ENCODE results near the gene SPOPL. TPM values are rescaled to one million over a fixed set of nuclear protein-coding genes. Genes with fewer than 3 reads are reported as not detected.

Gene SPOPL
- total and polyA plus RNA-seq, 3 donors from 2014 or later: 9.1 to 14.2 (median 10.6) TPM

DNA sequence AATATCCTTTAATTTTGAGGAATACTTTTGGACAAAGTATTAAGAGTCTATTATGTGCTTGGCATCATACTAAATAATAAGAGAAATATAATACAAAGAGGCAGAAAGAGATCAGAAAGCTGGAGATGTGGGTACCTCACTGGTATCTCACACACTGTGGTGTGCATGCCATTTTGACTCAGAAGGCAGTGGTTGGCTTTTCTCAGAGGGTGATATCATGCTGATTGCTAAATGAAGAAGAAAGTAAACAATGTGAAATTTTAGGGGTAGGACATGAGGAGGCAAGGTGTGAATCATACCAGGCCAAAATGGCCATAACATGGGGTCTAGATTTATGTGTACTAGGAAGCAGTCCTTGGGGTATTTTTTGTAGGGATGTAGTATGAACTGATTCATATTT lies 16.6 kb upstream of the SPOPL start:
- TF ChIP-seq POLR2A (IDR thresholded peaks at IDR 0.05): no peak
- TF ChIP-seq, protein P1, sequence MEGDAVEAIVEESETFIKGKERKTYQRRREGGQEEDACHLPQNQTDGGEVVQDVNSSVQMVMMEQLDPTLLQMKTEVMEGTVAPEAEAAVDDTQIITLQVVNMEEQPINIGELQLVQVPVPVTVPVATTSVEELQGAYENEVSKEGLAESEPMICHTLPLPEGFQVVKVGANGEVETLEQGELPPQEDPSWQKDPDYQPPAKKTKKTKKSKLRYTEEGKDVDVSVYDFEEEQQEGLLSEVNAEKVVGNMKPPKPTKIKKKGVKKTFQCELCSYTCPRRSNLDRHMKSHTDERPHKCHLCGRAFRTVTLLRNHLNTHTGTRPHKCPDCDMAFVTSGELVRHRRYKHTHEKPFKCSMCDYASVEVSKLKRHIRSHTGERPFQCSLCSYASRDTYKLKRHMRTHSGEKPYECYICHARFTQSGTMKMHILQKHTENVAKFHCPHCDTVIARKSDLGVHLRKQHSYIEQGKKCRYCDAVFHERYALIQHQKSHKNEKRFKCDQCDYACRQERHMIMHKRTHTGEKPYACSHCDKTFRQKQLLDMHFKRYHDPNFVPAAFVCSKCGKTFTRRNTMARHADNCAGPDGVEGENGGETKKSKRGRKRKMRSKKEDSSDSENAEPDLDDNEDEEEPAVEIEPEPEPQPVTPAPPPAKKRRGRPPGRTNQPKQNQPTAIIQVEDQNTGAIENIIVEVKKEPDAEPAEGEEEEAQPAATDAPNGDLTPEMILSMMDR (IDR thresholded peaks at IDR 0.05): no peak
- no peaks in the 10 kb centered on the region for H3K9me3 ChIP-seq
- H3K27me3 ChIP-seq: no peaks in the 10 kb centered on the region
- no peaks in the 10 kb centered on the region for H3K36me3 ChIP-seq (ENCODE audit: low read depth, missing control alignments)
- no peak overlapping the region for H3K27ac ChIP-seq
- H3K4me3 ChIP-seq: no peak overlapping the region
- intact Hi-C loops (cut with DNase I; ENCODE audit: low total_unique reads): no loop called here
- no peaks in the 10 kb centered on the region for H3K4me1 ChIP-seq
- no peak for DNase-seq

DNA sequence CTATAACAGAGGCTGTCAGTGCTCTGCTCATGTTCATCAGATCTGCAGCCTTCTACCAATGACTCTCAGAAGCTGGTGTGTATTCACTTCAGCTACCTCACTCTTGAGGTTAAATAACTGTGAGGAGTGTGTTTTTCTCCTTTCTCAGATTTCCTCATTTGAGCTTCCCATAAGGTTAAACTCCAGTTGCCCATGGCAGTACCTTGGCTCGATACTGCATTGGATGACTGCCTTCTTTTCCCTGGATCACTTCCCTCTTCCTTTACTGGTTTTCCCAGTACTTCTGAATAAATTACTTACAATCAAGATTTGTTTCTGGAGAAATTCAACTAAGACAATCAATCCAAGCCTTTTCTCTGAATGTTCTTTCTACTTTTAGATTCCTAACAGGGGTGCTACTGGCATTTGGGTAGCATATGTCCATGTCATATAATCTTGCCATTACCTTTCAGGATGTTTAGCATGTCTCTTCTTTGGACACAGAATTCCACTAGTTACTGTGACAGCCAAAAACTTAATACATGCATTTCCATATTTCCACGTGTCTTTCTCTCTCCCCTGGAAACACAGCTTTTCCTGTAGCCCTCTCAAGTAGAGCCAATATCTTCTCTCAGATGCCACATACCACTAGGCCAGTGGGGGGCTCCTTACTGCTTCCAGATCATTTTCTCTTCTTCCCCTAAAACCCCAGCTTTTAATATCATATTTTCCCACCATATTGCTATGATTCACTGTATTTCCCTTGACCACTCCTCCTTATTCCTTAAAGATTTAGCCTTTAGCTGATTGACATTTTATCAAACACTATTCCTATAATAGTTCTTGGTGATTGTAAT lies 15.0 kb upstream of the SPOPL start:
- H3K4me3 ChIP-seq: no peak overlapping the region
- H3K27me3 ChIP-seq: no peaks in the 10 kb centered on the region
- TF ChIP-seq POLR2A (IDR thresholded peaks at IDR 0.05): no peak
- TF ChIP-seq, protein P1 (IDR thresholded peaks at IDR 0.05): no peak
- H3K9me3 ChIP-seq: no peaks in the 10 kb centered on the region
- H3K27ac ChIP-seq: no peak overlapping the region
- H3K36me3 ChIP-seq (ENCODE audit: low read depth, missing control alignments): no peaks in the 10 kb centered on the region
- no peaks in the 10 kb centered on the region for H3K4me1 ChIP-seq
- no peak for DNase-seq
- intact Hi-C loops (cut with DNase I; ENCODE audit: low total_unique reads): no loop called here
- whole genome bisulfite sequencing, 2 donors: 54 to 57% methylated on average over 2 of the region's 2 CpGs

DNA sequence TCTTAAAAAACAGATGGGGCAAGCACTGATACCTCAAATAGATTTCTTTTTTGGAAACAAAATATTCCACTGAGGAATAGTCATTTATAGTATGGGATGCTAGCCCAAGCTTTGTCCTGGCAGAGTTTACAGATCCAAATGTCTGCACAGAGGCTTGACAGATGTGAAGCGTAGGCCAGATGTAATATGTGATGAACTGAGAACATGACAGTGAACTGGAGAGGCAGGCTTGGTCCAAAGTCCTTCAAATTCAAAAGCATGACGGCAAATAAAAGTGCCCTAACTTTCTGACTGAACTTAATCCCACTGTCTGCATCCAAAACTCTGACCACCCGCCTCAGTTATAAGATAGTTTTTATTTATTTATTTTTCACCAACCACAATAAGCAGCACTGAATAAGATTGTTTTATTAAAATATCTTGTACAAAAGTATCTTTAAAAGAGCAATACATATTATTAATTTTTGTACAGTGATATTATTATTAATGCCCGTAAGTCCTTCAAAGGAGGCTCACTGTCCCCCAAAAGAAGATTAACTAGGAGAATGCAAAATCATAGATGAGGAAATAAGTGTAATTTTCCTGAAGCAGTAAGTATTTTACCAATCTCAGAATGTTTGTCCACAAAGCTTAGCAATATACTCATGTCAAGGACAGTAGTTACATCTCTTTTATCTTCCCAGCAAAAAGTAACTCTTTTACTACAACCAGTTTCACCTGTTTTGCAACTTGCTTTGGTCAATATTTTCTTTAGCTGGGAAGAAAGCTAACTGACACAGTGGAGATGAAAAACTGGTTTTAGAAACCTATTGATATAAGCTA lies 10.7 kb upstream of the SPOPL start:
- intact Hi-C loops (cut with DNase I; ENCODE audit: low total_unique reads): no loop called here
- Histone ChIP-seq H3K36me3 (ENCODE audit: low read depth, missing control alignments) (no peaks in the 10 kb centered on the region), H3K27ac (no peak overlapping the region), H3K4me3 (no peak overlapping the region), H3K9me3 (no peaks in the 10 kb centered on the region), H3K4me1 (no peaks in the 10 kb centered on the region), H3K27me3 (no peaks in the 10 kb centered on the region)
- DNase-seq: no peak
- WGBS, 2 donors: 79 to 83% methylated on average over 4 of the region's 4 CpGs
- TF ChIP-seq, protein P1 (IDR thresholded peaks at IDR 0.05): no peak
- TF ChIP-seq POLR2A (IDR thresholded peaks at IDR 0.05): no peak

DNA sequence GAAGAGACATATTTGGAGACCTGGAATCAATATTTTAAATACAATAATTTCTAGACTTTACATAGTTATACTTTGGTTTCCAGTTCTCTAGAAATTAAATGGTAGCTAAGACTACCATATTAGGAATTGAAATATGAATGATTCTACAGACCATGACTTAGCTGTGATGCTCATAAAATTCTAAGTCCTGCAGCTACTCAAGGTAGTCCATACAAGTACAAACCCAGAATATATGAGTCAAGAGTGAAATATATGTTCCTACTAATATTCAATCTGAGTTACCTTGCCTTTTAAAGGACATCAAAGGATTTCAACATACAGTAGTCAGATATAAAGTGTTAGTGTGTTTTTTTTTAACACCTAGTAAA lies 10.1 kb upstream of the SPOPL start:
- intact Hi-C loops (cut with DNase I; ENCODE audit: low total_unique reads): no loop called here
- H3K27me3 ChIP-seq: no peaks in the 10 kb centered on the region
- DNase-seq: no peak
- no peak overlapping the region for H3K4me3 ChIP-seq
- no peak overlapping the region for H3K27ac ChIP-seq
- TF ChIP-seq, protein P1 (IDR thresholded peaks at IDR 0.05): no peak
- no peak for TF ChIP-seq POLR2A (IDR thresholded peaks at IDR 0.05)
- no peaks in the 10 kb centered on the region for H3K9me3 ChIP-seq
- H3K36me3 ChIP-seq (ENCODE audit: low read depth, missing control alignments): no peaks in the 10 kb centered on the region
- H3K4me1 ChIP-seq: no peaks in the 10 kb centered on the region

Measured in testis (tissue), 3 donors.